Testis (tissue), 2 donors: ENCODE results near the gene NLK.

Experiments used
- POLR2A ChIP-seq: fragments of 450-650 bp; IDR thresholded peaks from one replicate; pipeline ENCODE4 v1.6.1; 2017; ENCODE audit warnings: antibody characterized with exemption, mild to moderate bottlenecking, moderate library complexity
- TF ChIP-seq, protein P1 (sequence below), 3 experiments: fragments of 450-650 bp in 2 of 3; fragments of 200-600 bp in 1 of 3; sonication (generic) in 1 of 3; IDR thresholded peaks; one replicate each; pipeline ENCODE4 v1.5.1; 2016 to 2019; ENCODE audit warnings: antibody characterized with exemption in 3 of 3, mild to moderate bottlenecking in 2 of 3, moderate library complexity in 1 of 3

DNA sequence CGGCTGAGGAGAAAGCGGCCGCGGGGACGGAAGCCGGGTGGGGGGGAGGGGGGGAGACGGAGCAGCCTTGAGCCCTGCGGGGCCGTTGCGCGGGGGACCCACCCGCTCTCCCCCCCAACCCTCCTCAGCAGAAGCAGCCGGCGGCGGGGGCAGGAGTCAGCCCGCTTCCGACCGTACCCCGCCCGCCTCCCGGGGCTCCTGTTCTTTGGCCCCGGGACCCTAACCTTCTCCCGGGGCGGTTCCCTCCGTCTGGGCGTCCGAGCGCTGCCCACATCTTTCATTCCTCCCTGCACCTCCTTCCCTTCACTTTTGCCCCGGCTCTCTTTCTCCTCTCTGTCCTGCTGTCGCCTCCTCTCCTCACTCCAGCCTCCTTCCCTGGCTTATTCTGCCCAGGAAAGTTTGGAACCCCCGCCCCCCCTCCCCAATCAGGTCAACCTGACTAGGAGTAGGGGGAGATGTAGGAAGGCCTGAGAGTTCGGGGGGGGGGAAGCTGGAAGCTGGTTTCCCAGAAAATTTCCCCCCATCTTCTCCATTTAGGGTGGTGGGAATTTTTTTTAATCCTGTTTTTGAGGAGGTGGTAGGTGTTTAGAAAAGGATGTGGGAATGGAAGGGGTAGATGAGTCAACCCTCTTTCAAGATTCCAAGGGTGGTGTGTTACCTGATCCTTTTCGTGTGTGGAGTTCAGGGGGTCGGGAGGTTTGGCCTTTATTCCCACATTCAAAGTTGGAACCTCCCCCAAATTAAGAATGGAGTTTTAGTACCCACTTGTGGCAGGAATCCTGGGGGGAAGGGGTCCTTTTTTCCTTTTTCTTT lies 427 bp upstream of the NLK start:
- TF ChIP-seq, protein P1, sequence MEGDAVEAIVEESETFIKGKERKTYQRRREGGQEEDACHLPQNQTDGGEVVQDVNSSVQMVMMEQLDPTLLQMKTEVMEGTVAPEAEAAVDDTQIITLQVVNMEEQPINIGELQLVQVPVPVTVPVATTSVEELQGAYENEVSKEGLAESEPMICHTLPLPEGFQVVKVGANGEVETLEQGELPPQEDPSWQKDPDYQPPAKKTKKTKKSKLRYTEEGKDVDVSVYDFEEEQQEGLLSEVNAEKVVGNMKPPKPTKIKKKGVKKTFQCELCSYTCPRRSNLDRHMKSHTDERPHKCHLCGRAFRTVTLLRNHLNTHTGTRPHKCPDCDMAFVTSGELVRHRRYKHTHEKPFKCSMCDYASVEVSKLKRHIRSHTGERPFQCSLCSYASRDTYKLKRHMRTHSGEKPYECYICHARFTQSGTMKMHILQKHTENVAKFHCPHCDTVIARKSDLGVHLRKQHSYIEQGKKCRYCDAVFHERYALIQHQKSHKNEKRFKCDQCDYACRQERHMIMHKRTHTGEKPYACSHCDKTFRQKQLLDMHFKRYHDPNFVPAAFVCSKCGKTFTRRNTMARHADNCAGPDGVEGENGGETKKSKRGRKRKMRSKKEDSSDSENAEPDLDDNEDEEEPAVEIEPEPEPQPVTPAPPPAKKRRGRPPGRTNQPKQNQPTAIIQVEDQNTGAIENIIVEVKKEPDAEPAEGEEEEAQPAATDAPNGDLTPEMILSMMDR (IDR thresholded peaks at IDR 0.05) = no peak
- TF ChIP-seq POLR2A = no peak
